ENCODE results near the gene KCTD17. TPM values are rescaled to one million over a fixed set of nuclear protein-coding genes. Genes with fewer than 3 reads are reported as not detected.

The KCTD17 gene
- total and polyA plus RNA-seq, 2 of the 4 experiments (the other 2 are of a cell fraction): 28.3 to 37.3 TPM

DNA sequence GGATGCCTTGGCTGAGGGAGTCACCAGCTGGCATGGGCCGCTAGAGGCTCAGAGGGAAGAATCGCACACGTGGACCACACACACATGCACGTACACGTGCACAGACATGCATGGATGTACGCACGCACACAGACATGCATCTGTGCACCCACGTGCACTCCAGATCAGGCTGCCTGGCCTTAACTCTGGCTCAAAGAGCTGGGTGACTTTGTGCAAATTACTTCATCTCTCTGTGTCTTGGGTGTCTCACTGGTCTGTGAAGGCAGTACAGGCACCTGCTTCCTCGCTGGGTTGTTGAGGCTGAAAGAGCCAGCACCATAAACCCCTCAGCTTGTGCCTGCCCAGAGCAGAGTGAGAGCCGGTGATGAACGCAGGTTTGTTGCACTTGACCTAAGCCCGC is 29.3 kb downstream of the KCTD17 start:
- Histone ChIP-seq H3K79me1 (ENCODE audit: low read depth in 1 of 2, low read length in 2 of 2) (no peaks in the 10 kb centered on the region), H3K4me1 (ENCODE audit: control insufficient read depth, insufficient read depth, low read length) (no peaks in the 10 kb centered on the region), H3K4ac (ENCODE audit: low read depth, low read length) (no peak overlapping the region), H3K14ac (replicated peaks; ENCODE audit: low read depth, low read length) (no peak overlapping the region), H2BK120ac (ENCODE audit: low read depth, low read length) (no peak overlapping the region), H2AFZ (replicated peaks; ENCODE audit: low read length, poor library complexity) (peak overlapping the region; percentile 48), H4K8ac (ENCODE audit: low read depth in 2 of 2, low read length in 2 of 2) (no peak overlapping the region), H2BK20ac (ENCODE audit: low read depth, low read length) (no peak overlapping the region), H3K9me1 (ENCODE audit: insufficient read depth, low read length) (no peaks in the 10 kb centered on the region), H3K4me2 (ENCODE audit: low read depth, low read length) (no peak overlapping the region), H3K9ac (ENCODE audit: low read depth, low read length) (no peak overlapping the region), H3K9me3 (ENCODE audit: control insufficient read depth, insufficient read depth, low read length) (no peaks in the 10 kb centered on the region), H3K18ac (ENCODE audit: low read depth, low read length) (no peak overlapping the region), H3K23ac (ENCODE audit: low read depth, low read length) (no peak overlapping the region), H3K27ac (ENCODE audit: insufficient read depth, low read length) (no peak overlapping the region), H3K27me3 (ENCODE audit: control insufficient read depth, insufficient read depth, low read length) (peaks cover 45% of the 10 kb centered on the region), H3K36me3 (ENCODE audit: control insufficient read depth, insufficient read depth, low read length) (no peaks in the 10 kb centered on the region), H2AK9ac (replicated peaks; ENCODE audit: low read depth, low read length, poor library complexity) (no peak overlapping the region), H3K4me3 (ENCODE audit: insufficient read depth, low read depth, low read length) (no peak overlapping the region), H4K20me1 (ENCODE audit: insufficient read depth, low read length) (no peaks in the 10 kb centered on the region), H2AK5ac (ENCODE audit: low read depth, low read length) (no peak overlapping the region), H2BK15ac (ENCODE audit: low read depth, low read length) (no peak overlapping the region), H3K56ac (ENCODE audit: extremely low read depth, insufficient read depth, low read length) (no peak overlapping the region), H4K91ac (ENCODE audit: insufficient read depth, low read depth, low read length) (no peak overlapping the region), H4K5ac (ENCODE audit: low read depth, low read length) (no peak overlapping the region), H2BK5ac (ENCODE audit: low read depth, low read length, poor library complexity, severe bottlenecking) (no peak overlapping the region)
- intact Hi-C loops (cut with micrococcal nuclease) (no loop called here), dilution Hi-C loops (cut with HindIII; ENCODE audit: low sequenced_read_pairs, unreplicated experiment) (no loop called here), in situ Hi-C loops (cut with MboI; ENCODE audit: low sequenced_read_pairs) (no loop called here)
- ATAC-seq (ENCODE audit: low read depth): no peak
- TF ChIP-seq POLR2A (IDR thresholded peaks at IDR 0.05; ENCODE audit: low read depth, low read length) (no peak), NFE2L2 (IDR thresholded peaks at IDR 0.05; ENCODE audit: low read depth, low read length) (no peak), SMC3 (IDR thresholded peaks at IDR 0.05; ENCODE audit: low read depth, low read length) (no peak), RCOR1 (IDR thresholded peaks at IDR 0.05; ENCODE audit: insufficient replicate concordance, low read length) (no peak), RFX5 (IDR thresholded peaks at IDR 0.05; ENCODE audit: low read depth, low read length) (no peak), USF2 (IDR thresholded peaks at IDR 0.05; ENCODE audit: low read depth, low read length) (no peak), RAD21 (IDR thresholded peaks at IDR 0.05; ENCODE audit: low read length) (no peak), MAFK (IDR thresholded peaks at IDR 0.05; ENCODE audit: low read depth, low read length) (no peak), FOS (IDR thresholded peaks at IDR 0.05; ENCODE audit: low read depth, low read length) (no peak), MAZ (IDR thresholded peaks at IDR 0.05; ENCODE audit: borderline replicate concordance, low read depth, low read length) (no peak), BHLHE40 (IDR thresholded peaks at IDR 0.05; ENCODE audit: low read depth, low read length) (no peak), CHD1 (IDR thresholded peaks at IDR 0.05; ENCODE audit: low read depth, low read length) (no peak), CEBPB (IDR thresholded peaks at IDR 0.05; ENCODE audit: low read depth, low read length) (no peak), MXI1 (IDR thresholded peaks at IDR 0.05; ENCODE audit: borderline replicate concordance, low read depth, low read length) (no peak)
- TF ChIP-seq, protein P1, sequence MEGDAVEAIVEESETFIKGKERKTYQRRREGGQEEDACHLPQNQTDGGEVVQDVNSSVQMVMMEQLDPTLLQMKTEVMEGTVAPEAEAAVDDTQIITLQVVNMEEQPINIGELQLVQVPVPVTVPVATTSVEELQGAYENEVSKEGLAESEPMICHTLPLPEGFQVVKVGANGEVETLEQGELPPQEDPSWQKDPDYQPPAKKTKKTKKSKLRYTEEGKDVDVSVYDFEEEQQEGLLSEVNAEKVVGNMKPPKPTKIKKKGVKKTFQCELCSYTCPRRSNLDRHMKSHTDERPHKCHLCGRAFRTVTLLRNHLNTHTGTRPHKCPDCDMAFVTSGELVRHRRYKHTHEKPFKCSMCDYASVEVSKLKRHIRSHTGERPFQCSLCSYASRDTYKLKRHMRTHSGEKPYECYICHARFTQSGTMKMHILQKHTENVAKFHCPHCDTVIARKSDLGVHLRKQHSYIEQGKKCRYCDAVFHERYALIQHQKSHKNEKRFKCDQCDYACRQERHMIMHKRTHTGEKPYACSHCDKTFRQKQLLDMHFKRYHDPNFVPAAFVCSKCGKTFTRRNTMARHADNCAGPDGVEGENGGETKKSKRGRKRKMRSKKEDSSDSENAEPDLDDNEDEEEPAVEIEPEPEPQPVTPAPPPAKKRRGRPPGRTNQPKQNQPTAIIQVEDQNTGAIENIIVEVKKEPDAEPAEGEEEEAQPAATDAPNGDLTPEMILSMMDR (conservative IDR thresholded peaks at IDR 0.05; ENCODE audit: low read depth, low read length): no peak
- TF ChIP-seq, protein P2, sequence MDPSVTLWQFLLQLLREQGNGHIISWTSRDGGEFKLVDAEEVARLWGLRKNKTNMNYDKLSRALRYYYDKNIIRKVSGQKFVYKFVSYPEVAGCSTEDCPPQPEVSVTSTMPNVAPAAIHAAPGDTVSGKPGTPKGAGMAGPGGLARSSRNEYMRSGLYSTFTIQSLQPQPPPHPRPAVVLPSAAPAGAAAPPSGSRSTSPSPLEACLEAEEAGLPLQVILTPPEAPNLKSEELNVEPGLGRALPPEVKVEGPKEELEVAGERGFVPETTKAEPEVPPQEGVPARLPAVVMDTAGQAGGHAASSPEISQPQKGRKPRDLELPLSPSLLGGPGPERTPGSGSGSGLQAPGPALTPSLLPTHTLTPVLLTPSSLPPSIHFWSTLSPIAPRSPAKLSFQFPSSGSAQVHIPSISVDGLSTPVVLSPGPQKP (IDR thresholded peaks at IDR 0.05; ENCODE audit: borderline replicate concordance, low read depth, low read length): no peak
- no peak for DNase-seq
- ChIA-PET POLR2A (ENCODE audit: unreplicated experiment) (no interaction called here), CTCF (no interaction called here)
- 88% methylated on average over 7 of the region's 12 CpGs; no CpG with 5 or more reads in 1 of the 2 experiments for WGBS, 2 experiments (ENCODE audit: extremely low coverage in 2 of 2, insufficient read length in 1 of 2)
- no TSS peak for BruUV-seq (replicated peaks)

All from IMR-90 (cell line).